ENCODE results near the gene RNF8. TPM values are rescaled to one million over a fixed set of nuclear protein-coding genes. Genes with fewer than 3 reads are reported as not detected.
"Not testable (repeated sequence)": the region's sequence is repeated elsewhere in the genome, so short reads cannot be mapped to it uniquely, and the experiment has no call there.

Gene RNF8
- total RNA-seq, 2 donors from 2014 or later: 38.2 to 51.1 TPM

- H3K4me1 Mint-ChIP-seq: no peaks in the 10 kb centered on the region
- DNase-seq: no peak
- H3K9me3 Mint-ChIP-seq: peaks cover 1% of the 10 kb centered on the region
- Histone ChIP-seq H3K36me3 (ENCODE audit: control insufficient read depth, insufficient read depth, low read length) (peaks cover 47% of the 10 kb centered on the region), H3K27me3 (ENCODE audit: control insufficient read depth, insufficient read depth, low read length, poor library complexity, severe bottlenecking) (no peaks in the 10 kb centered on the region), H3K9me3 (ENCODE audit: control insufficient read depth, low read length) (no peaks in the 10 kb centered on the region), H3K27ac (ENCODE audit: low read depth, low read length) (no peak overlapping the region), H3K4me1 (ENCODE audit: control insufficient read depth, insufficient read depth, low read length) (no peaks in the 10 kb centered on the region), H3K9ac (ENCODE audit: extremely low read depth, low read length, poor library complexity, severe bottlenecking) (no peak overlapping the region), H3K4me3 (ENCODE audit: low read length) (no peak overlapping the region)
- 97 to 98% methylated on average over 12 to 13 of the region's 13 CpGs for WGBS, 2 experiments (ENCODE audit: insufficient coverage in 1 of 2, insufficient read length in 1 of 2)
- H3K36me3 Mint-ChIP-seq (ENCODE audit: low read depth): peaks cover 36% of the 10 kb centered on the region
- no peak overlapping the region for H3K4me3 Mint-ChIP-seq
- no peaks in the 10 kb centered on the region for H3K27me3 Mint-ChIP-seq (ENCODE audit: insufficient read depth)
- H3K27ac Mint-ChIP-seq: no peak overlapping the region
- TF ChIP-seq, protein P1, sequence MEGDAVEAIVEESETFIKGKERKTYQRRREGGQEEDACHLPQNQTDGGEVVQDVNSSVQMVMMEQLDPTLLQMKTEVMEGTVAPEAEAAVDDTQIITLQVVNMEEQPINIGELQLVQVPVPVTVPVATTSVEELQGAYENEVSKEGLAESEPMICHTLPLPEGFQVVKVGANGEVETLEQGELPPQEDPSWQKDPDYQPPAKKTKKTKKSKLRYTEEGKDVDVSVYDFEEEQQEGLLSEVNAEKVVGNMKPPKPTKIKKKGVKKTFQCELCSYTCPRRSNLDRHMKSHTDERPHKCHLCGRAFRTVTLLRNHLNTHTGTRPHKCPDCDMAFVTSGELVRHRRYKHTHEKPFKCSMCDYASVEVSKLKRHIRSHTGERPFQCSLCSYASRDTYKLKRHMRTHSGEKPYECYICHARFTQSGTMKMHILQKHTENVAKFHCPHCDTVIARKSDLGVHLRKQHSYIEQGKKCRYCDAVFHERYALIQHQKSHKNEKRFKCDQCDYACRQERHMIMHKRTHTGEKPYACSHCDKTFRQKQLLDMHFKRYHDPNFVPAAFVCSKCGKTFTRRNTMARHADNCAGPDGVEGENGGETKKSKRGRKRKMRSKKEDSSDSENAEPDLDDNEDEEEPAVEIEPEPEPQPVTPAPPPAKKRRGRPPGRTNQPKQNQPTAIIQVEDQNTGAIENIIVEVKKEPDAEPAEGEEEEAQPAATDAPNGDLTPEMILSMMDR (conservative IDR thresholded peaks at IDR 0.05): no peak
Observed at GRCh38 chr6:37331047-37331446, 22.7 kb upstream of the RNF8 start.

DNA sequence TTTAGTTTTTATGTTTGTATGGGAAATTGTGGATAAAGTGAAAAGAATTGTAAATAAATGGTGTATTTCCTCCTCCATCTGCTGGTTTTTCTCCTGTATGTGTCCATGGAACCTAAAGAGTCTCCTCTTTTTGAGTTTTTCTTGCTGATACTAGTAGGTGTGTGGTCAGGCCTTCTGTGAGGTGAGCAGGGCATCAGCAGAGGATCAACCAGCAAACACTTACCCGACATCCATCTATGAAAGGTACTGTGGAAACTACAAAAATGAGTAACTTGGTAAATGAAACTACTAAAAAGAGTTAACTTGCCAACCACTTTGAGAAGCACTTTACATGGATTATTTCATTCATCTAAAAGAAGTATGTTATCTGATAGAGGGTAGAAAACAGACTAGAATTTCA lies 20.9 kb upstream of the RNF8 start:
- Mint-ChIP-seq H3K36me3 (ENCODE audit: low read depth) (peaks cover 29% of the 10 kb centered on the region), H3K27ac (no peak overlapping the region), H3K27me3 (ENCODE audit: insufficient read depth) (no peaks in the 10 kb centered on the region), H3K4me3 (no peak overlapping the region), H3K4me1 (no peaks in the 10 kb centered on the region), H3K9me3 (no peaks in the 10 kb centered on the region)
- Histone ChIP-seq H3K4me3 (ENCODE audit: low read length) (no peak overlapping the region), H3K4me1 (ENCODE audit: control insufficient read depth, insufficient read depth, low read length) (no peaks in the 10 kb centered on the region), H3K27me3 (ENCODE audit: control insufficient read depth, insufficient read depth, low read length, poor library complexity, severe bottlenecking) (no peaks in the 10 kb centered on the region), H3K9ac (ENCODE audit: extremely low read depth, low read length, poor library complexity, severe bottlenecking) (no peak overlapping the region), H3K27ac (ENCODE audit: low read depth, low read length) (no peak overlapping the region), H3K36me3 (ENCODE audit: control insufficient read depth, insufficient read depth, low read length) (peaks cover 44% of the 10 kb centered on the region), H3K9me3 (ENCODE audit: control insufficient read depth, low read length) (no peaks in the 10 kb centered on the region)
- WGBS, 2 experiments (ENCODE audit: insufficient coverage in 1 of 2, insufficient read length in 1 of 2): 100% methylated on average over 1 of the region's 1 CpG; no CpG with 5 or more reads in 1 of the 2 experiments
- TF ChIP-seq, protein P1 (conservative IDR thresholded peaks at IDR 0.05): no peak
- no peak for DNase-seq

DNA sequence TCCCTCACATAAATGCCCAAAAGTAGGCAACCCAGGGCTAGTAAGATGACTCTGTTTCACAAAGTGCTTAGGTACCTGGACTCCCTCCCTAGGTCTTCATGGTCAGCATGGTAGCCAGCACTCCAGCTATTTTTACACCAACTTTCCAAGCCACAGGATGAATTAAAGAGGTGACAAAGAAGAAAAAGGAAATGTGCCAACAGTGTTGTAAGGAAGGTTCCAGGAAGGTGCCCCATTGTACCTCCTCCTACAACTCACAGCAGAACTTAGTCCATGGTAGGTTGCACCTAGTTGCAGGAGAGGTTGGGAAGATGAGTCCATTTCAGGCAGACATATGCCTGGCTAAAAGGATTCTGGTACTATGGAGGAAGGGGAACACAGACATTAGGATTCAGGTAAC lies 19.7 kb upstream of the RNF8 start:
- H3K4me1 Mint-ChIP-seq: no peaks in the 10 kb centered on the region
- H3K36me3 Mint-ChIP-seq (ENCODE audit: low read depth): peaks cover 29% of the 10 kb centered on the region
- Histone ChIP-seq H3K36me3 (ENCODE audit: control insufficient read depth, insufficient read depth, low read length) (peaks cover 43% of the 10 kb centered on the region), H3K4me1 (ENCODE audit: control insufficient read depth, insufficient read depth, low read length) (no peaks in the 10 kb centered on the region), H3K9me3 (ENCODE audit: control insufficient read depth, low read length) (no peaks in the 10 kb centered on the region), H3K9ac (ENCODE audit: extremely low read depth, low read length, poor library complexity, severe bottlenecking) (no peak overlapping the region), H3K4me3 (ENCODE audit: low read length) (no peak overlapping the region), H3K27me3 (ENCODE audit: control insufficient read depth, insufficient read depth, low read length, poor library complexity, severe bottlenecking) (no peaks in the 10 kb centered on the region), H3K27ac (ENCODE audit: low read depth, low read length) (no peak overlapping the region)
- H3K4me3 Mint-ChIP-seq: no peak overlapping the region
- no peak for DNase-seq
- TF ChIP-seq, protein P1 (conservative IDR thresholded peaks at IDR 0.05): no peak
- H3K27me3 Mint-ChIP-seq (ENCODE audit: insufficient read depth): no peaks in the 10 kb centered on the region
- H3K27ac Mint-ChIP-seq: no peak overlapping the region
- no peaks in the 10 kb centered on the region for H3K9me3 Mint-ChIP-seq

DNA sequence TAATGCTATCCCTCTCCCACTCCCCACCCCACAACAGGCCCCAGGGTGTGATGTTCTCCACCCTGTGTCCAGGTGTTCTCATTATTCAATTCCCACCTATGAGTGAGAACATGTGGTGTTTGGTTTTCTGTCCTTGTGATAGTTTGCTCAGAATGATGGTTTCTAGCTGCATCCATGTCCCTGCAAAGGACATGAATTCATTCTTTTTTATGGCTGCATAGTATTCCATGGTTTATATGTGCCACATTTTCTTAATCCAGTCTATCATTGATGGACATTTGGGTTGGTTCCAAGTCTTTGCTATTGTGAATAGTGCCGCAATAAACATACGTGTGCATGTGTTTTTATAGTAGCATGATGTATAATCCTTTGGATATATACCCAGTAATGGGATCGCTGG lies 15.5 kb upstream of the RNF8 start:
- WGBS, 2 experiments (ENCODE audit: insufficient coverage in 1 of 2, insufficient read length in 1 of 2): 88 to 100% methylated on average over 1 to 3 of the region's 3 CpGs
- not testable (repeated sequence) for H3K27me3 Mint-ChIP-seq (ENCODE audit: insufficient read depth); H3K9me3 Mint-ChIP-seq

More for the DNA sequence above, 15.5 kb upstream of the RNF8 start:
- H3K36me3 Mint-ChIP-seq (ENCODE audit: low read depth); H3K27ac ChIP-seq (ENCODE audit: low read depth, low read length); H3K36me3 ChIP-seq (ENCODE audit: control insufficient read depth, insufficient read depth, low read length); H3K27ac Mint-ChIP-seq; H3K4me1 ChIP-seq (ENCODE audit: control insufficient read depth, insufficient read depth, low read length); DNase-seq; H3K4me3 ChIP-seq (ENCODE audit: low read length); H3K27me3 ChIP-seq (ENCODE audit: control insufficient read depth, insufficient read depth, low read length, poor library complexity, severe bottlenecking); H3K9ac ChIP-seq (ENCODE audit: extremely low read depth, low read length, poor library complexity, severe bottlenecking); H3K4me1 Mint-ChIP-seq; H3K4me3 Mint-ChIP-seq; H3K9me3 ChIP-seq (ENCODE audit: control insufficient read depth, low read length): not testable (repeated sequence)
